Cardiac muscle cell (in vitro differentiated cells and primary cell): Measurements from ENCODE around the gene TNRC18. TPM values are rescaled to one million over a fixed set of nuclear protein-coding genes. Genes with fewer than 3 reads are reported as not detected.

Source experiments
- DNase-seq, 2 donors: peaks; one replicate each; pipeline versions ENCODE4 v3.0.0 to v3.0.0-alpha.2; 2010 to 2017; ENCODE audit warnings: low read depth in 1 of 2, low spot score in 1 of 2
- H3K27ac ChIP-seq: fragments of 200-600 bp; sonication (generic); 2 replicates; pipeline ENCODE4 v1.5.1; 2016
- H3K27me3 ChIP-seq: fragments of 200-600 bp; sonication (generic); 2 replicates; pipeline ENCODE4 v1.6.0; 2016; ENCODE audit warnings: control low read depth
- H3K36me3 ChIP-seq: fragments of 200-600 bp; sonication (generic); 2 replicates; pipeline ENCODE4 v1.5.1; 2016; ENCODE audit warnings: control low read depth
- H3K4me1 ChIP-seq: fragments of 200-600 bp; sonication (generic); 2 replicates; pipeline ENCODE4 v1.8.1; 2017; ENCODE audit warnings: low read depth, mild to moderate bottlenecking, mixed run types
- H3K4me3 ChIP-seq: fragments of 200-600 bp; sonication (generic); 2 replicates; pipeline ENCODE4 v1.5.1; 2016; ENCODE audit warnings: mild to moderate bottlenecking
- H3K9me3 ChIP-seq: fragments of 200-600 bp; sonication (generic); 2 replicates; pipeline ENCODE4 v1.5.1; 2017; ENCODE audit warnings: low read depth, mild to moderate bottlenecking, control low read depth
- CTCF ChIP-seq: IDR thresholded peaks from 2 replicates; pipeline ENCODE4 v1.5.1; 2012; ENCODE audit warnings: low read depth, mild to moderate bottlenecking, low read length
- polyA plus RNA-seq: library from polyadenylated mRNA; unstranded; fragments of >200 nt; fragmentation: Nextera tagmentation; extraction: Ambion mirVana; gene quantifications from 2 replicates; pipeline ENCODE4 v1.2.1, GENCODE V29; 2016
- total RNA-seq: library from RNA; depleted of rRNA; stranded (reverse); fragments of >200 nt; gene quantifications from 2 replicates; pipeline ENCODE4 v1.2.3, GENCODE V29; 2016

Gene TNRC18
- total and polyA plus RNA-seq, 2 experiments from 2014 or later = 15.1 to 180 TPM

- H3K27me3 ChIP-seq = no peaks in the 10 kb centered on the region
- H3K36me3 ChIP-seq = no peaks in the 10 kb centered on the region
- H3K4me3 ChIP-seq = no peak overlapping the region
- H3K9me3 ChIP-seq = no peaks in the 10 kb centered on the region
- peaks cover 15% of the 10 kb centered on the region for H3K4me1 ChIP-seq
- no peak overlapping the region for H3K27ac ChIP-seq
- peak; percentile 54 for TF ChIP-seq CTCF
- DNase-seq = peak; percentile 53 to 78
Measured at GRCh38 chr7:5450549-5451327, 27.1 kb upstream of the TNRC18 start.

- Histone ChIP-seq H3K9me3 (no peaks in the 10 kb centered on the region), H3K4me1 (peaks cover 15% of the 10 kb centered on the region), H3K36me3 (no peaks in the 10 kb centered on the region), H3K27ac (no peak overlapping the region), H3K4me3 (no peak overlapping the region), H3K27me3 (no peaks in the 10 kb centered on the region)
- no peak for TF ChIP-seq CTCF
- peak; percentile 30 to 58 for DNase-seq
Measured at GRCh38 chr7:5448378-5449037, 24.9 kb upstream of the TNRC18 start.

- Histone ChIP-seq H3K27me3 (no peaks in the 10 kb centered on the region), H3K27ac (no peak overlapping the region), H3K36me3 (no peaks in the 10 kb centered on the region), H3K9me3 (no peaks in the 10 kb centered on the region), H3K4me3 (no peak overlapping the region), H3K4me1 (peaks cover 12% of the 10 kb centered on the region)
- TF ChIP-seq CTCF = no peak
- DNase-seq = no peak
Measured at GRCh38 chr7:5445981-5446594, 22.5 kb upstream of the TNRC18 start.

- TF ChIP-seq CTCF = no peak
- no peak for DNase-seq
Measured at GRCh38 chr7:5443678-5444077, 20.0 kb upstream of the TNRC18 start.

GRCh38 chr7:5442757-5443305 lies 19.2 kb upstream of the TNRC18 start:
- H3K36me3 ChIP-seq = no peaks in the 10 kb centered on the region
- TF ChIP-seq CTCF = no peak
- H3K9me3 ChIP-seq = no peaks in the 10 kb centered on the region
- H3K4me1 ChIP-seq = peaks cover 8% of the 10 kb centered on the region
- no peaks in the 10 kb centered on the region for H3K27me3 ChIP-seq
- DNase-seq = no peak
- no peak overlapping the region for H3K27ac ChIP-seq
- no peak overlapping the region for H3K4me3 ChIP-seq

More at GRCh38 chr7:5443678-5444077, 20.0 kb upstream of the TNRC18 start:
- Histone ChIP-seq H3K9me3 (no peaks in the 10 kb centered on the region), H3K27me3 (no peaks in the 10 kb centered on the region), H3K4me1 (peaks cover 3% of the 10 kb centered on the region), H3K4me3 (no peak overlapping the region), H3K27ac (no peak overlapping the region), H3K36me3 (no peaks in the 10 kb centered on the region)
